HFF-Myc (cell line): ENCODE results near the gene HACD1.
"Not testable (repeated sequence)": the region's sequence is repeated elsewhere in the genome, so short reads cannot be mapped to it uniquely, and the experiment has no call there.

ENCODE experiments used
- DNase-seq: peaks from one replicate; pipeline ENCODE4 v3.0.0-alpha.2; 2011; ENCODE audit warnings: low read depth; ENCODE audit errors: extremely low read depth
- H3K4me3 ChIP-seq: replicated peaks from 2 replicates; pipeline ENCODE4 v1.5.1; 2011; ENCODE audit warnings: low read depth, mild to moderate bottlenecking, control low read depth, low read length
- CTCF ChIP-seq: IDR thresholded peaks from 2 replicates; pipeline ENCODE4 v1.5.1; 2012; ENCODE audit warnings: mild to moderate bottlenecking, low read depth, low read length, control low read depth; ENCODE audit errors: missing control alignments

Gene HACD1

GRCh38 chr10:17606547-17607040 lies 10.6 kb downstream of the HACD1 start:
- H3K4me3 ChIP-seq = no peak overlapping the region
- DNase-seq = no peak
- no peak for TF ChIP-seq CTCF

GRCh38 chr10:17605936-17606335 lies 11.2 kb downstream of the HACD1 start:
- DNase-seq = no peak
- no peak overlapping the region for H3K4me3 ChIP-seq
- no peak for TF ChIP-seq CTCF

GRCh38 chr10:17599089-17599488 lies 18.1 kb downstream of the HACD1 start:
- DNase-seq = peak; percentile 9
- peak; percentile 14 for TF ChIP-seq CTCF
- no peak overlapping the region for H3K4me3 ChIP-seq

- no peak overlapping the region for H3K4me3 ChIP-seq
- DNase-seq = no peak
- TF ChIP-seq CTCF = no peak
Observed at GRCh38 chr10:17597386-17597785, 19.8 kb downstream of the HACD1 start.

- DNase-seq = peak; percentile 4
- no peak overlapping the region for H3K4me3 ChIP-seq
- no peak for TF ChIP-seq CTCF
Observed at GRCh38 chr10:17590969-17591645, 26.1 kb downstream of the HACD1 start.

- H3K4me3 ChIP-seq, DNase-seq: not testable (repeated sequence)
Observed at GRCh38 chr10:17589316-17589715, 27.9 kb downstream of the HACD1 start.

- no peak overlapping the region for H3K4me3 ChIP-seq
- no peak for TF ChIP-seq CTCF
- no peak for DNase-seq
Observed at GRCh38 chr10:17588420-17588819, 28.8 kb downstream of the HACD1 start.

GRCh38 chr10:17587321-17587720 lies 29.9 kb downstream of the HACD1 start:
- H3K4me3 ChIP-seq, DNase-seq: not testable (repeated sequence)
